Right lobe of liver (tissue), 4 donors: Measurements from ENCODE around the gene PPRC1.

Experiments used
- POLR2A ChIP-seq: fragments of 450-650 bp; IDR thresholded peaks from one replicate; pipeline ENCODE4 v1.6.1; 2017; ENCODE audit warnings: antibody characterized with exemption, mild to moderate bottlenecking
- TF ChIP-seq, protein P1 (sequence below), 4 donors: fragments of 200-600 bp in 3 of 4; fragments of 450-650 bp in 1 of 4; IDR thresholded peaks; one replicate each; pipeline versions ENCODE4 v1.5.1 to v1.8.0; 2016 to 2022; ENCODE audit warnings: antibody characterized with exemption in 4 of 4, mild to moderate bottlenecking in 2 of 4
- donor health status: DM: no; HTN: no; CAD: no.
- donor health status: DM: no; HTN: no; CAD: no.
- donor health status: DM: no; HTN: yes; CAD: no.

DNA sequence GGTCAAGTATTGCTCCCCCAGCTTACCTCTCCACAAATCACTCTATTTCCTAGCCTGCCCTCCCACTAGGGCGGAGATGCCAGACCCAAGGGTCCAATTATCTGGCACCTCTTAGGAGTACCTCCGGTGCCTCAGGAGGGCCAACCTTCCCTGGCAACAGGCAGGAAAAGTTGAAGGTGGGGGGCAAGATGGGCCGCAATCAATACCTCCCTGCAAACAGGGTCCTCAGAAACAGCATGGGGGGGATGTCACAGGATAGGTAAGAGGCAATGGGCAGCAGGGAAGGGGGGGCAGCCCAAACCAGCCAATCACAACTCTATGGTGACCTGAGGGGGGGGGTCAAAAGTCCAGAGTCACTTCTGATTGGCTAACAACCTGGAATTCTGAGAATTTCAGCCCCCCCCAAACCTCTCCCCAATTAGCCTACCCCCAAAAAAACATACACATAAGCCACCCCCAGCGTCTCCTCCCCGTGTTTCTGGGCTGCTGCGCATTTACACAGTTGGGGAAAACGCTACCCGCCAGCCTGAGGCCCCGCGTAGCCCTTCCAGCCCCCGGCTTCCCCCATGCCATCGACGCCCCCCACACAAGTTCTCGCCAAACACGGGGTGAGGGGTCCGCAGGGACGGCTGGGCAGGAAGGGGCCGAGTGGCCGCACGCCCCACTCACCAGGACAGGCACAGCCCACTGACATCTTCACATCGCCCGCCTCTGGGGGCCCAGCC lies 13.3 kb upstream of the PPRC1 start:
- TF ChIP-seq POLR2A = no peak
- TF ChIP-seq, protein P1, sequence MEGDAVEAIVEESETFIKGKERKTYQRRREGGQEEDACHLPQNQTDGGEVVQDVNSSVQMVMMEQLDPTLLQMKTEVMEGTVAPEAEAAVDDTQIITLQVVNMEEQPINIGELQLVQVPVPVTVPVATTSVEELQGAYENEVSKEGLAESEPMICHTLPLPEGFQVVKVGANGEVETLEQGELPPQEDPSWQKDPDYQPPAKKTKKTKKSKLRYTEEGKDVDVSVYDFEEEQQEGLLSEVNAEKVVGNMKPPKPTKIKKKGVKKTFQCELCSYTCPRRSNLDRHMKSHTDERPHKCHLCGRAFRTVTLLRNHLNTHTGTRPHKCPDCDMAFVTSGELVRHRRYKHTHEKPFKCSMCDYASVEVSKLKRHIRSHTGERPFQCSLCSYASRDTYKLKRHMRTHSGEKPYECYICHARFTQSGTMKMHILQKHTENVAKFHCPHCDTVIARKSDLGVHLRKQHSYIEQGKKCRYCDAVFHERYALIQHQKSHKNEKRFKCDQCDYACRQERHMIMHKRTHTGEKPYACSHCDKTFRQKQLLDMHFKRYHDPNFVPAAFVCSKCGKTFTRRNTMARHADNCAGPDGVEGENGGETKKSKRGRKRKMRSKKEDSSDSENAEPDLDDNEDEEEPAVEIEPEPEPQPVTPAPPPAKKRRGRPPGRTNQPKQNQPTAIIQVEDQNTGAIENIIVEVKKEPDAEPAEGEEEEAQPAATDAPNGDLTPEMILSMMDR (IDR thresholded peaks at IDR 0.05) = no peak
